SK-N-SH treated with all-trans-retinoic acid at 6 μM for 48 hours (cell line): Measurements from ENCODE around the gene HTR2B.

Source experiments
- ATAC-seq: fragments of 200-7000 bp; cut with Tn5 transposase; 3 replicates; pipeline ENCODE4 v1.9.1; 2020; ENCODE audit warnings: mild to moderate bottlenecking, moderate library complexity
- ARNTL ChIP-seq: fragments of 450-650 bp; formaldehyde crosslinking; IDR thresholded peaks from 2 replicates; pipeline ENCODE4 v1.5.0; 2020; ENCODE audit warnings: low read depth, mild to moderate bottlenecking, moderate library complexity, borderline replicate concordance
- BACH2 ChIP-seq: fragments of 250-450 bp; sonication (Bioruptor Pico); IDR thresholded peaks from 2 replicates; pipeline ENCODE4 v1.9.0; 2021; ENCODE audit warnings: mild to moderate bottlenecking, borderline replicate concordance
- CREB5 ChIP-seq: fragments of 250-450 bp; sonication (Bioruptor Pico); IDR thresholded peaks from 2 replicates; pipeline ENCODE4 v1.5.1; 2020; ENCODE audit warnings: low read depth, mild to moderate bottlenecking, moderate library complexity
- CSDC2 ChIP-seq: fragments of 250-450 bp; sonication (Bioruptor Pico); IDR thresholded peaks from 2 replicates; pipeline ENCODE4 v1.5.0; 2020; ENCODE audit warnings: mild to moderate bottlenecking, moderate library complexity
- CSRNP3 ChIP-seq: fragments of 250-450 bp; sonication (Bioruptor Pico); IDR thresholded peaks from 2 replicates; pipeline ENCODE4 v1.5.1; 2021; ENCODE audit warnings: mild to moderate bottlenecking, moderate library complexity
- ESRRG ChIP-seq: fragments of 250-450 bp; sonication (Bioruptor Pico); IDR thresholded peaks from 2 replicates; pipeline ENCODE4 v1.6.1; 2021; ENCODE audit warnings: mild to moderate bottlenecking
- GLIS3 ChIP-seq: fragments of 250-450 bp; sonication (Bioruptor Pico); IDR thresholded peaks from 2 replicates; pipeline ENCODE4 v1.5.0; 2020; ENCODE audit warnings: mild to moderate bottlenecking, moderate library complexity
- ISL1 ChIP-seq: fragments of 250-450 bp; sonication (Bioruptor Pico); IDR thresholded peaks from 2 replicates; pipeline ENCODE4 v2.1.2; 2022; ENCODE audit warnings: mild to moderate bottlenecking, moderate library complexity
- OSR1 ChIP-seq: fragments of 250-450 bp; sonication (Bioruptor Pico); IDR thresholded peaks from 2 replicates; pipeline ENCODE4 v1.8.0; 2022; ENCODE audit warnings: moderate library complexity, mild to moderate bottlenecking, inconsistent platforms
- PATZ1 ChIP-seq: fragments of 250-450 bp; sonication (Bioruptor Pico); IDR thresholded peaks from 2 replicates; pipeline ENCODE4 v1.8.0; 2020; ENCODE audit warnings: mild to moderate bottlenecking, moderate library complexity, borderline replicate concordance
- POU6F1 ChIP-seq: fragments of 250-450 bp; sonication (Bioruptor Pico); IDR thresholded peaks from 2 replicates; pipeline ENCODE4 v1.8.0; 2021; ENCODE audit warnings: low read depth, mild to moderate bottlenecking, moderate library complexity, borderline replicate concordance
- PPARA ChIP-seq: fragments of 250-450 bp; sonication (Bioruptor Pico); IDR thresholded peaks from 2 replicates; pipeline ENCODE4 v1.5.0; 2020; ENCODE audit warnings: mild to moderate bottlenecking, borderline replicate concordance
- RARB ChIP-seq: fragments of 250-450 bp; sonication (Bioruptor Pico); IDR thresholded peaks from 2 replicates; pipeline ENCODE4 v1.8.0; 2021; ENCODE audit warnings: mild to moderate bottlenecking, moderate library complexity
- SNAI2 ChIP-seq: fragments of 250-450 bp; sonication (Bioruptor Pico); IDR thresholded peaks from 2 replicates; pipeline ENCODE4 v1.5.0; 2020; ENCODE audit warnings: mild to moderate bottlenecking, moderate library complexity
- TCF4 ChIP-seq: fragments of 250-450 bp; sonication (Bioruptor Pico); IDR thresholded peaks from 2 replicates; pipeline ENCODE4 v1.8.0; 2021; ENCODE audit warnings: mild to moderate bottlenecking, moderate library complexity, borderline replicate concordance
- TOX ChIP-seq: fragments of 250-450 bp; sonication (Bioruptor Pico); IDR thresholded peaks from 2 replicates; pipeline ENCODE4 v1.8.0; 2021; ENCODE audit warnings: mild to moderate bottlenecking, moderate library complexity, borderline replicate concordance
- TSHZ2 ChIP-seq: fragments of 250-450 bp; sonication (Bioruptor Pico); IDR thresholded peaks from 2 replicates; pipeline ENCODE4 v1.5.0; 2020; ENCODE audit warnings: mild to moderate bottlenecking, moderate library complexity
- ZC3H10 ChIP-seq: fragments of 250-450 bp; sonication (Bioruptor Pico); IDR thresholded peaks from 2 replicates; pipeline ENCODE4 v1.5.1; 2021; ENCODE audit warnings: mild to moderate bottlenecking, moderate library complexity
- ZFP3 ChIP-seq: fragments of 250-450 bp; sonication (Bioruptor Pico); IDR thresholded peaks from 2 replicates; pipeline ENCODE4 v1.5.0; 2020; ENCODE audit warnings: mild to moderate bottlenecking, moderate library complexity
- ZFP30 ChIP-seq: fragments of 450-650 bp; formaldehyde crosslinking; IDR thresholded peaks from 2 replicates; pipeline ENCODE4 v1.5.0; 2022; ENCODE audit warnings: mild to moderate bottlenecking, moderate library complexity
- ZNF565 ChIP-seq: fragments of 450-650 bp; formaldehyde crosslinking; conservative IDR thresholded peaks from 2 replicates; pipeline ENCODE4 v1.5.0; 2020; ENCODE audit warnings: low read depth, mild to moderate bottlenecking, moderate library complexity
- ZNF70 ChIP-seq: fragments of 450-650 bp; formaldehyde crosslinking; IDR thresholded peaks from 2 replicates; pipeline ENCODE4 v1.5.0; 2020; ENCODE audit warnings: mild to moderate bottlenecking, moderate library complexity
- ZNF8 ChIP-seq: fragments of 450-650 bp; formaldehyde crosslinking; IDR thresholded peaks from 2 replicates; pipeline ENCODE4 v1.5.0; 2020; ENCODE audit warnings: mild to moderate bottlenecking, moderate library complexity

HTR2B gene

GRCh38 chr2:231123362-231123898 lies 1.4 kb downstream of the HTR2B start:
- ATAC-seq: peak; percentile 67
- TF ChIP-seq CSRNP3 (CRISPR knock-in tag) (no peak), ZC3H10 (CRISPR knock-in tag) (no peak), POU6F1 (CRISPR knock-in tag) (no peak), ARNTL (CRISPR knock-in tag) (no peak), ZNF70 (CRISPR knock-in tag) (no peak), ZNF8 (no peak), SNAI2 (CRISPR knock-in tag) (no peak), TCF4 (CRISPR knock-in tag) (peak; percentile 41; the same call in 1 of the 2 replicates), PATZ1 (no peak), TOX (CRISPR knock-in tag) (no peak), PPARA (no peak), ZNF565 (CRISPR knock-in tag) (no peak), ZFP3 (no peak), OSR1 (CRISPR knock-in tag) (no peak), TSHZ2 (CRISPR knock-in tag) (peak; percentile 74; the same call in 1 of the 2 replicates), ZFP30 (no peak), GLIS3 (no peak), BACH2 (CRISPR knock-in tag) (no peak), ISL1 (CRISPR knock-in tag) (0 out of 2 replicates have a peak, but pooled peaks have one; percentile 11), ESRRG (0 out of 2 replicates have a peak, but pooled peaks have one; percentile 40), CSDC2 (CRISPR knock-in tag) (no peak), CREB5 (CRISPR knock-in tag) (no peak), RARB (CRISPR knock-in tag) (no peak)

- no peak for ATAC-seq
- TF ChIP-seq ZC3H10 (CRISPR knock-in tag) (no peak), TCF4 (CRISPR knock-in tag) (no peak), ESRRG (no peak), CSDC2 (CRISPR knock-in tag) (no peak), TOX (CRISPR knock-in tag) (no peak), ZNF8 (no peak), CREB5 (CRISPR knock-in tag) (no peak), POU6F1 (CRISPR knock-in tag) (no peak), BACH2 (CRISPR knock-in tag) (no peak), TSHZ2 (CRISPR knock-in tag) (no peak), ZNF565 (CRISPR knock-in tag) (no peak), ZFP3 (no peak), SNAI2 (CRISPR knock-in tag) (no peak), ZFP30 (no peak), RARB (CRISPR knock-in tag) (no peak), ARNTL (CRISPR knock-in tag) (no peak), ISL1 (CRISPR knock-in tag) (no peak), PPARA (no peak)
Observed at GRCh38 chr2:231118614-231118942, 6.3 kb downstream of the HTR2B start.
